ENCODE results near the gene CAPZA2.

Gene CAPZA2

DNA sequence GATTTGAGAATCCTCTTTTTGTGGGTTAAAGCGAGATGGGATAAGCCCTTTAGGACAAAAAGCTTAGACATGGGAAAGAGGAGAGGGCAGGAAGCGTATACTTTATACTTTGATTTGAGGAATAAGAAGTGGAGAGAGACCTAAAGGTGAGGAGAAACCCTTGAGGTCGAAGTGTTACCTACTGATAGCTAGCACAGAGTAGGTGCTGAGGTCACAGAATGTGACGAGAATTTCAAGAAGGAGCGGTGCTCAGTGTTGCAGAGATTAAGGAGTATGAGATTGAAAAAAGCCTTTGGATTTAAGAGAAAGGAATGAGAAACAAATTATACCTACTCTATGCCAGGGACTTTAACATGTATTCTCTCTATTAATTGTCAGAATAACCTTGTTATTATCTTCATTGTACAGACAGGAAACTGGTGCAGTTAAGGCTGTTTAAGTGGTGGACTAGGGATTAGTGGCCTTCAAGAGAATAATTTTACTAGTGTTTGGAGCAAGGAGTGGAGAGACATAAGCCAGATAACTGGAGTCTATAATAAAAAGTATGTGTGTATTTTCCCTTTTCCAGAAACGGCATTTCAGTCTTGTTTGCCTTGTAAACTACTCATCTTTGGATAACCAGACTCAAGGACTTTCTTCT is 8.8 kb downstream of the CAPZA2 start:
- peaks cover 4% of the 10 kb centered on the region for H3K9me3 ChIP-seq (ENCODE audit: low read length)
- no peak overlapping the region for H3K4me3 ChIP-seq (ENCODE audit: low read length)
- peaks cover 9% of the 10 kb centered on the region for H3K36me3 ChIP-seq (ENCODE audit: insufficient read depth, low read length)
- no peaks in the 10 kb centered on the region for H3K27me3 ChIP-seq (ENCODE audit: insufficient read depth, low read length)
- no peak overlapping the region for H2AFZ ChIP-seq (ENCODE audit: low read depth, low read length)
- no peaks in the 10 kb centered on the region for H3K4me1 ChIP-seq (ENCODE audit: insufficient read depth, low read length)

DNA sequence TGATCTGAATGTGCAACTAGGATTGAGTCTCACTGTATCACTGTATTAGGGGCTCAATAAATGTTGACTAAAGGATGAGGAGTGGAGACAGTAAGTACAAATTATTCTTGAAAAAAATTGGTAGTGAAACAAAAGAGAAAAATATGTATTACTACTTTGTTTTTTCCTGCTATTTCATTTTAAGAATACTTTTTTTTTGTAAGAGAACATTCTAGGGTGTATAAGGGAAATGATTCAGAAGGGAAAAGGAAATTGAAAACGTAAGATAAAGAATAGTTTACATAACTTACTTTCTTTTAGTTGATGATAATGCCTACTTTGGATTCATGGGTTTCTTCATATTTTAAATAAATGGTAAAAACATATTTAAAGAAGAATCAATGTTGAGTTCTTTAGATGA is 9.6 kb downstream of the CAPZA2 start:
- H3K36me3 ChIP-seq (ENCODE audit: insufficient read depth, low read length): peaks cover 9% of the 10 kb centered on the region
- no peaks in the 10 kb centered on the region for H3K4me1 ChIP-seq (ENCODE audit: insufficient read depth, low read length)
- no peak overlapping the region for H3K4me3 ChIP-seq (ENCODE audit: low read length)
- peaks cover 4% of the 10 kb centered on the region for H3K9me3 ChIP-seq (ENCODE audit: low read length)
- no peaks in the 10 kb centered on the region for H3K27me3 ChIP-seq (ENCODE audit: insufficient read depth, low read length)
- no peak overlapping the region for H2AFZ ChIP-seq (ENCODE audit: low read depth, low read length)

DNA sequence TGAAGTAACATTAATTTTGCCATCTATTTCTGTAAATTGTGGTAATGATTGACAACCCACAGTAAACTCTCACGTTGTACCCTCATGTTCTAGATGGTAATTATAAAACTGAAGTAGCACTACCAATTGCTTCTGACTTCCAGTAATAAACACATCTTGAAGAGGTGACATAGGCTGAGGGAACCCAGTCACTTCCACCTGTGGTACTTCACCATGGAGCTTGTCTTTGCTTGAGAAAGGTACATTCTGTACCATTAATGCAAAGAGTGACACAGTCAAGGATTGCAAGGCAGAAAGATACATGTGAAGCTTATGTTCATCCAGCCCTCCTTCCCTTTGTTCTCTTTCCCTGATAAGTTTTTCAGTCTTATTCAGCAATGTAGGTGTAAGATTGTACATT is 11.2 kb downstream of the CAPZA2 start:
- Histone ChIP-seq H3K4me3 (ENCODE audit: low read length) (no peak overlapping the region), H2AFZ (ENCODE audit: low read depth, low read length) (no peak overlapping the region), H3K36me3 (ENCODE audit: insufficient read depth, low read length) (peaks cover 9% of the 10 kb centered on the region), H3K9me3 (ENCODE audit: low read length) (peaks cover 4% of the 10 kb centered on the region), H3K4me1 (ENCODE audit: insufficient read depth, low read length) (no peaks in the 10 kb centered on the region), H3K27me3 (ENCODE audit: insufficient read depth, low read length) (no peaks in the 10 kb centered on the region)

DNA sequence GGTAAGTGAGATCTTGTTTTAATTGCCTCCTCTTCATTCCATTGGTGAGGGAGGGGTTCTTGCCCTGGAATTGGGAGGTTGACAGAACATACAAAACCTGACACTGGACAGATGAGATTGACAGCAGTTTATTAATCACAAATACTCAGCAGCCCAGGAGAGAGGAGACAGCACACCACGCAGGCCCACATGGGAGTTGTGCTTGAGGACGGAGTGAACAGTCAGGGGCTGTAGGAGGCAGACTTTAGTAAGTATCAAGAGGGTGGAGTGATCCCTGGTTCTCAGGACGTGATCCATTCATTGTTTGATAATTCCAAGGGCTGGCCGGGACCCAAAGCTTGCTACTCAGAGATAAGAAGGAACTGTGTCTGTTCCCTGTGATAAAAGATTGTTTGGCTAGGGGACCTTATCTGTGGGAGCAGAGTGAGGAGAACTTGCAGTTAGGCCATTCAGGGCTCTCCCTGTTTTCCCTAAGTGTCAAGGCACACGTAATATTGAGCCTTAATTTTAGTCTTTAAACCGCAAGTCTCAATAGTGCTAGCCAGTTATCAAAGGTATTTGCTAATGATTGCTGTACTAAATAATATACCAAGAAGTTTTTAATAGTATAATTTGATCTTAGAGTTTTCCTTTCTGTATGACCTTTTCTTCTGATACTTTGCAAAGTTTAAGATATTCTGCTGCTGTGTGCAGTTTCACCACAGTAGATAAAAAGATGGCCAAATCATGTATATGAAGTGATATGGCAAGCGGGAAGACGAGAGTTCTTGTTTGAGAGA is 14.5 kb downstream of the CAPZA2 start:
- H2AFZ ChIP-seq (ENCODE audit: low read depth, low read length): no peak overlapping the region
- H3K9me3 ChIP-seq (ENCODE audit: low read length): peaks cover 3% of the 10 kb centered on the region
- no peaks in the 10 kb centered on the region for H3K4me1 ChIP-seq (ENCODE audit: insufficient read depth, low read length)
- H3K36me3 ChIP-seq (ENCODE audit: insufficient read depth, low read length): peaks cover 7% of the 10 kb centered on the region
- H3K27me3 ChIP-seq (ENCODE audit: insufficient read depth, low read length): no peaks in the 10 kb centered on the region
- no peak overlapping the region for H3K4me3 ChIP-seq (ENCODE audit: low read length)

DNA sequence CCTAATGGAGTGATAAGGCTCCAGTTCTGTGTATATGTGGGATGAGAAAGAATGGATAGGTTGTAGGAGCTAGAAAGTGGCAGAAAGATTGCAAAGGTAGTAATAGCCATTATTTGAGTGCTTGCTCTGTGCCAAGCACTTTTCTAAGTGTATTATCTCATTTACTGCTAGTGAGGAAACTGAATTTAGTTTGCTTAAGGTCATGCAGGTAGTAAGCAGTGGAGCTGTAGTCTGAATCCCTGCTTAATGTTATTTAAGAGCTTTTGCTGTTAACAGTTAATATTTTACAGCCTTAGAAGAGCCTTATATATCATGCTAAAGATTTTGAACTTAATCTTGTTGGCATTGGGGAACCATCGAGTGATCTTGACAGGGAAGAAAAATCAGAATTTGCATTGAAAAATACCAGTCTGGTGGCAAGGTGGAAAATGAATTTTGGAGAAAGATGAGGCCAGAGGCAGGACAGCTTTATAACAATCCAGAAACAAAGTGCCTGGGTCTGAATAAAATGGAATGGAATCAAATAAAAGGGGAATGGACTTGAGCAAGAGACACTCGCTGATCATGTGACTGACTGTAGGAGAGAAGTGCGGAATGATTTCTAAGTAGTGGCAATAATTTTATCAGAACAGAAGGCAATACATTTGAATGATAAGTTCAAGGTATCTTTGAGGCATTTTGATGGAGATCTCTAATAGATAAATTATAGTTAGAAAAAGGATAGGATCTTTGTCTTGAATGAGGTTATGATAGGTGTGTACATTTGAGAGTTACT is 15.2 kb downstream of the CAPZA2 start:
- no peaks in the 10 kb centered on the region for H3K4me1 ChIP-seq (ENCODE audit: insufficient read depth, low read length)
- H3K27me3 ChIP-seq (ENCODE audit: insufficient read depth, low read length): no peaks in the 10 kb centered on the region
- no peak overlapping the region for H3K4me3 ChIP-seq (ENCODE audit: low read length)
- H3K9me3 ChIP-seq (ENCODE audit: low read length): peaks cover 2% of the 10 kb centered on the region
- H3K36me3 ChIP-seq (ENCODE audit: insufficient read depth, low read length): peaks cover 7% of the 10 kb centered on the region
- no peak overlapping the region for H2AFZ ChIP-seq (ENCODE audit: low read depth, low read length)

DNA sequence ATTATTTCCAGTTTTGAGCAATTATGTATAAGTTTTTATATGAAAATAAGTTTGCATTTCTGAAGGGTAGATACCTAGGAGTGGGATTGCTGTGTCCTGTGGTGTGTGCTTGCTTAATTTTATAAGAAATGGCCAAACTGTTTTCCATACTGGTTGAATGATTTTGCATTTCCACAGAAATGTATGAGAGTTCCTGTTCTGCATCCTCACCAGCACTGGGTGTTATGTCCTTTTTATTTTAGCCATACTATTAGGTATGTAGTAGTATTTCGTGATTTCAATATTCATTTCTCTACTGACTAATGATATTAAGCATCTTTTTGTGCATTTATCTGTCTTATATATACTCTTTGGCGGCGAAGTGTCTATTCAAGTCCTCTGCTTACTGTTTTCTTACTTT is 22.3 kb downstream of the CAPZA2 start:
- H3K4me1 ChIP-seq (ENCODE audit: insufficient read depth, low read length): no peaks in the 10 kb centered on the region
- H3K36me3 ChIP-seq (ENCODE audit: insufficient read depth, low read length): peaks cover 8% of the 10 kb centered on the region
- H2AFZ ChIP-seq (ENCODE audit: low read depth, low read length): no peak overlapping the region
- no peaks in the 10 kb centered on the region for H3K27me3 ChIP-seq (ENCODE audit: insufficient read depth, low read length)
- H3K9me3 ChIP-seq (ENCODE audit: low read length): no peaks in the 10 kb centered on the region
- no peak overlapping the region for H3K4me3 ChIP-seq (ENCODE audit: low read length)

DNA sequence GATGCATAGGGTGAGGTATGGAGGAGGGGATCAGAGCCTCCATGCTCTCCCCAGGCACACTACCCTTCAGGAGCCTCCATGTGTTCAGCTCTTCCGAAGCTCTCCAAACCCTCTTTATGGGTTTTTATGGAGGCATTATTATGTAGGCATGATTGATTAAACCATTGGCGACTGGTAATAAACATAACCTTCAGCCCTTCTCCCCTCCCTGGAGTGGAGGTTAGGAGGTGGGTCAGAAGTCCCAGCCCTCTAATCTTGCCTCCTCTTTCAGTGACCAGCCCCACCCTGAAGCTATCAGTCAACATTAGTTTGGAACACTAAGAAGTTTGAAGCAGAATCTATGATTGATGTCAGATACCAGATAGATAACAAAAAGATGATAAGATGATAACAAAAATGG is 23.3 kb downstream of the CAPZA2 start:
- H3K27me3 ChIP-seq (ENCODE audit: insufficient read depth, low read length): no peaks in the 10 kb centered on the region
- peaks cover 11% of the 10 kb centered on the region for H3K36me3 ChIP-seq (ENCODE audit: insufficient read depth, low read length)
- no peak overlapping the region for H3K4me3 ChIP-seq (ENCODE audit: low read length)
- H3K4me1 ChIP-seq (ENCODE audit: insufficient read depth, low read length): no peaks in the 10 kb centered on the region
- H3K9me3 ChIP-seq (ENCODE audit: low read length): no peaks in the 10 kb centered on the region
- no peak overlapping the region for H2AFZ ChIP-seq (ENCODE audit: low read depth, low read length)

DNA sequence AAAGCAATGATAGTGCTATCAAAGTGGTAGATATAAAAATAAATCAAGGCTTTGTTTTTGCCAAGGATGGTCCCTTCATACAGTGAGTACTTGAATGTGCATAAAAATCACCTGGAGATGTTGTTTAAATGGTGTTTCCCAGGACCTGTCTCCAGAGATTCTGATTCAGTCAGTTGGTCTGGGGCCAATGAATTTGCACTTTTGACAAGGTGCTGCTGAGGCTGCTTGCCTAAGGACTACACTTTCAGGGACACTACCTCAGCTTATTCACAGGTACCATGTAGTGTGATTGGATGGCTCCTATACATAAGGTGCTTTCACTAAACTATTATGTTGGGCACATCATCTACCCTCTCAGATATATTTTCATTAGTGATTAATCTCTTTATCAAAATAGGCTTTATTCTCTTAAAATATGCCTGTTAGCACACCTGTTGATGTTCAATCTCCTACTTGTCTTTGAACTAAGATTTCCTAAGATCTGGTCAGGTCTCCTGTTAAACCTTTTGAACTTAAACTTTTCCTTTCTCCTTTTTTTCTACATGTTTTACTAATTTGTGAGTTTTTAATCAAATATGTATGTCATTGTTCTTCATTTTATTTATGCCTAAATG is 24.3 kb downstream of the CAPZA2 start:
- Histone ChIP-seq H3K4me3 (ENCODE audit: low read length) (no peak overlapping the region), H3K27me3 (ENCODE audit: insufficient read depth, low read length) (no peaks in the 10 kb centered on the region), H3K9me3 (ENCODE audit: low read length) (no peaks in the 10 kb centered on the region), H3K36me3 (ENCODE audit: insufficient read depth, low read length) (peaks cover 16% of the 10 kb centered on the region), H2AFZ (ENCODE audit: low read depth, low read length) (no peak overlapping the region), H3K4me1 (ENCODE audit: insufficient read depth, low read length) (no peaks in the 10 kb centered on the region)

DNA sequence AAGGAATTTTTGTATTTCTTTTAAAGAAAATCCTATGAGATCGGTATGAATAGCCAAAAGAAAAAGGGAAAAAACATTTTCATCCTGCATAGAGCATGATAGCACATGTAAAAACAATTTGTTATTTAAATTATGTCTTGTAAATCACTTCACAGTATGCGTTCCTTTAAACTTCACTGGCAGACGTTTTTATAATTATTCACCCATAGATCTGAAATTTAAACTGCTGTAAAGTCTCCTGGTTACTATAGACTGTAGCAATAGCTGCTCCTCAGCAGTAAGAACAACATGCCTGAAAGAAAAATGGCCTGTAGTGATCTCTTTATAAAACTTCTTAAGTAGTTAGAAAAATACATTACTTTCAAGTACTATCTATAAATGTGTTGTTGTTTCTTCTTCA is 26.5 kb downstream of the CAPZA2 start:
- Histone ChIP-seq H3K9me3 (ENCODE audit: low read length) (no peaks in the 10 kb centered on the region), H3K4me1 (ENCODE audit: insufficient read depth, low read length) (no peaks in the 10 kb centered on the region), H3K27me3 (ENCODE audit: insufficient read depth, low read length) (no peaks in the 10 kb centered on the region), H3K36me3 (ENCODE audit: insufficient read depth, low read length) (peaks cover 28% of the 10 kb centered on the region), H2AFZ (ENCODE audit: low read depth, low read length) (no peak overlapping the region), H3K4me3 (ENCODE audit: low read length) (no peak overlapping the region)

DNA sequence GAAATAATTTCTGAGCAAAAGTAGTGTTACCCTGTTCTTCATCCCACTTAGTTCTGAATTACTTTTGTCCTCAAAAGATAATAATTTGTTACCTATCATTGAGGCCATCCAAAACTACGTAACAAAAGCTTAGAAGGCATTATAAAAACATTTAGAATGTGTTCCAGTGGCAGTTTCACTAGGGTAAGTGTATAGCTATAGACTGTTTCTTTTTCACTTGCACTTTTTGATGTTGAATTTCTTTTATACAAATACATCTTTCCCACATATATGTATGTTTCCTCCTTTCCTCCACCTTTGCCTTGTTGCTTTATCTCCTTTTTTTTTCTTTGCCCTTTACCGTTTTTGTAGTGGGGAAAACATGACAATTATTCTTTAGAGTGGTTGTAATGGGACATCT is 33.5 kb downstream of the CAPZA2 start:
- H3K27me3 ChIP-seq (ENCODE audit: insufficient read depth, low read length): no peaks in the 10 kb centered on the region
- peaks cover 50% of the 10 kb centered on the region for H3K36me3 ChIP-seq (ENCODE audit: insufficient read depth, low read length)
- no peak overlapping the region for H3K4me3 ChIP-seq (ENCODE audit: low read length)
- H3K4me1 ChIP-seq (ENCODE audit: insufficient read depth, low read length): no peaks in the 10 kb centered on the region
- no peak overlapping the region for H2AFZ ChIP-seq (ENCODE audit: low read depth, low read length)
- H3K9me3 ChIP-seq (ENCODE audit: low read length): peaks cover 5% of the 10 kb centered on the region

DNA sequence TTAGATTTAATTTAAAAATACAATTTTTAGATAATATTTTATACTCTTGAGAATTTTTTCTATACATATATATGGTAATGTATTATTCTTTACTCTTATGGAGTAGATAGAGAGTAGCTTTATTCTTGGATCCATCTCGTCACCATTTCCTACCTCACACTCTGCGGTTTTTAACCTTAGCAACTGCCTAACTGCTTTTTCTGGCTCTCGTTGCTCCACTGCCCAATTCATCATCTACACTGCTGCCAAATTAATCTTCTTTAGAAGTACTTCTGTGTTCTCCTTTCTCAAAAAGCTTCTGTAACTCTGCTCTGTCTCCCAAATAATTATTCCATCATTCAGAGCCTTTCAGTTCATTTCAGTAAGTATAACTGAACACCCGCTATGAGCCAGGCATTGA is 35.3 kb downstream of the CAPZA2 start:
- H3K36me3 ChIP-seq (ENCODE audit: insufficient read depth, low read length): peaks cover 48% of the 10 kb centered on the region
- peaks cover 5% of the 10 kb centered on the region for H3K9me3 ChIP-seq (ENCODE audit: low read length)
- H3K27me3 ChIP-seq (ENCODE audit: insufficient read depth, low read length): no peaks in the 10 kb centered on the region
- H2AFZ ChIP-seq (ENCODE audit: low read depth, low read length): no peak overlapping the region
- H3K4me3 ChIP-seq (ENCODE audit: low read length): no peak overlapping the region
- H3K4me1 ChIP-seq (ENCODE audit: insufficient read depth, low read length): no peaks in the 10 kb centered on the region

DNA sequence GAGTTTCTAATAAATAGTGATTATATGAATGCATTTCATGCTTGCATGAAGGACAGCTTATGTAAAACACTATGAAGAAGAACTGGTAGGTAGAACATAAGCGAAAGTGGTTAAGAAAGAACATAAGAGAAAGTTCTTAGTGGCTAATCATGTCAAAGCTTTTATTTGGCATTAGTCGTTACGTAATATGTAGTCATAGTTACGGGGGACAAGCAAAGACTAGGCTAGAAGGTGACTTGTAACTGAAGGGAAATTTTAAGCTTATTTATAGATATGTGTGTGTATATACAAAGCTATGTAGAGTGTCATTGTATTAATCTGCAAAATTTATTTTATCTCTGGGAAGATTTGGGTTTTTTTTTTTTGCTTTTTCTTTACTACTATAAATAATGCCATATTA is 36.9 kb downstream of the CAPZA2 start:
- Histone ChIP-seq H2AFZ (ENCODE audit: low read depth, low read length) (no peak overlapping the region), H3K9me3 (ENCODE audit: low read length) (peaks cover 5% of the 10 kb centered on the region), H3K4me3 (ENCODE audit: low read length) (no peak overlapping the region), H3K4me1 (ENCODE audit: insufficient read depth, low read length) (no peaks in the 10 kb centered on the region), H3K27me3 (ENCODE audit: insufficient read depth, low read length) (no peaks in the 10 kb centered on the region), H3K36me3 (ENCODE audit: insufficient read depth, low read length) (peaks cover 51% of the 10 kb centered on the region)

DNA sequence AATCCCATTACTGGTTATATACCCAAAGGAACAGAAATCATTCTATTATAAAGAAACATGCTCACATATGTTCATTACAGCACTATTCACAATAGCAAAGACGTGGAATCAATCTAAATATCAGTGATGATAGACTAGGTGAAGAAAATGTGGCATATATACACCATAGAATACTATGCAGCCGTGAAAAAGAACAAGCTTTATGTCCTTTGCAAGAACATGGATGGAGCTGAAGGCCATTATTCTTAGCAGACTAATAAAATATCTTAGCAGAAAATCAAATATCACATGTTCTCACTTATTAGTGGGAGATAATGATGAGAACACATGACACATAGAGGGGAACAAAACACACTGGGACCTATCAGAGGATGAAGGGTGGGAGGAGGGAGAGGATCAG is 38.8 kb downstream of the CAPZA2 start:
- peaks cover 5% of the 10 kb centered on the region for H3K9me3 ChIP-seq (ENCODE audit: low read length)
- H3K4me3 ChIP-seq (ENCODE audit: low read length): no peak overlapping the region
- no peak overlapping the region for H2AFZ ChIP-seq (ENCODE audit: low read depth, low read length)
- H3K27me3 ChIP-seq (ENCODE audit: insufficient read depth, low read length): no peaks in the 10 kb centered on the region
- H3K4me1 ChIP-seq (ENCODE audit: insufficient read depth, low read length): peaks cover 9% of the 10 kb centered on the region
- peaks cover 42% of the 10 kb centered on the region for H3K36me3 ChIP-seq (ENCODE audit: insufficient read depth, low read length)

All from neuron (in vitro differentiated cells).